B cell (primary cell): ENCODE measurements around the gene INHBA. TPM values are rescaled to one million over a fixed set of nuclear protein-coding genes. Genes with fewer than 3 reads are reported as not detected.

ENCODE experiments used
- ATAC-seq: fragments of 200-7000 bp; cut with Tn5 transposase; one replicate; pipeline ENCODE4 v1.10.0; 2021; ENCODE audit warnings: low read depth, mild to moderate bottlenecking, moderate number of reproducible peaks, moderate library complexity
- CTCF ChIA-PET: fragments of 350-600 bp; sonication (Branson Sonifier 250); formaldehyde crosslinking; loops from one replicate; lab custom pipeline; 2021; ENCODE audit warnings: antibody characterized with exemption, inconsistent platforms; lab: Charles Lee
- POLR2A ChIA-PET: fragments of 350-600 bp; sonication (Branson Sonifier 250); formaldehyde crosslinking; loops from one replicate; lab custom pipeline; 2021; ENCODE audit warnings: antibody characterized with exemption; lab: Charles Lee
- DNase-seq: peaks from one replicate; pipeline ENCODE4 v3.0.0; 2013
- H2AFZ ChIP-seq: 2 replicates; pipeline ENCODE4 v1.6.1; 2012; ENCODE audit warnings: mild to moderate bottlenecking, low read depth, low read length; ENCODE audit not compliant: insufficient read depth, poor library complexity, severe bottlenecking
- H3K27ac ChIP-seq, 2 donors: 1 replicate in 1 of 2; 2 replicates in 1 of 2; pipeline ENCODE4 v1.5.1; 2012 to 2013; ENCODE audit warnings: low read length in 2 of 2, mild to moderate bottlenecking in 2 of 2, moderate library complexity in 1 of 2
- H3K27me3 ChIP-seq, 4 experiments: fragments of 200-600 bp in 1 of 4; sonication (generic) in 1 of 4; replicated peaks in 1 of 4; 1 replicate in 2 of 4; 2 replicates in 2 of 4; pipeline versions ENCODE4 v1.6.1 to v1.7.0; 2013 to 2016; ENCODE audit warnings: low read length in 3 of 4, mild to moderate bottlenecking in 2 of 4, mixed read lengths in 1 of 4, moderate library complexity in 1 of 4; ENCODE audit not compliant: insufficient read depth in 4 of 4, control insufficient read depth in 3 of 4; ENCODE audit errors: control extremely low read depth in 1 of 4
- H3K36me3 ChIP-seq, 2 experiments: replicated peaks in 1 of 2; 1 replicate in 1 of 2; 2 replicates in 1 of 2; pipeline versions ENCODE4 v1.6.1 to v1.7.1; 2013; ENCODE audit warnings: low read length in 1 of 2; ENCODE audit not compliant: insufficient read depth in 2 of 2, control insufficient read depth in 1 of 2; ENCODE audit errors: control extremely low read depth in 1 of 2, extremely low read depth in 1 of 2
- H3K4me1 ChIP-seq, 2 donors: fragments of 200-600 bp in 1 of 2; sonication (generic) in 1 of 2; 1 replicate in 1 of 2; 2 replicates in 1 of 2; pipeline versions ENCODE4 v1.5.1 to v1.6.1; 2013 to 2017; ENCODE audit warnings: low read length in 2 of 2; ENCODE audit not compliant: control insufficient read depth in 2 of 2, insufficient read depth in 2 of 2
- H3K4me2 ChIP-seq: replicated peaks from 2 replicates; pipeline ENCODE3; 2012; ENCODE audit warnings: mild to moderate bottlenecking, low read depth, low read length; ENCODE audit not compliant: poor library complexity, severe bottlenecking
- H3K4me3 ChIP-seq, 5 experiments: fragments of 200-600 bp in 1 of 5; sonication (generic) in 1 of 5; 1 replicate in 3 of 5; 2 replicates in 2 of 5; pipeline versions ENCODE4 v1.5.1 to v1.7.0; 2011 to 2016; ENCODE audit warnings: low read length in 4 of 5, mild to moderate bottlenecking in 4 of 5, low read depth in 2 of 5, control low read depth in 1 of 5, moderate library complexity in 1 of 5; ENCODE audit not compliant: insufficient read depth in 1 of 5; ENCODE audit errors: control extremely low read depth in 1 of 5, extremely low read depth in 1 of 5
- H3K79me2 ChIP-seq: fragments of 200-600 bp; sonication (generic); one replicate; pipeline ENCODE4 v1.6.0; 2016; ENCODE audit warnings: low read length; ENCODE audit not compliant: control insufficient read depth, insufficient read depth
- H3K9ac ChIP-seq: fragments of 200-600 bp; sonication (generic); 2 replicates; pipeline ENCODE4 v1.6.1; 2017; ENCODE audit warnings: mild to moderate bottlenecking, low read length, moderate library complexity
- H3K9me3 ChIP-seq, 3 donors: one replicate each; pipeline versions ENCODE4 v1.6.1 to v1.7.1; 2013; ENCODE audit warnings: low read length in 2 of 3; ENCODE audit not compliant: control insufficient read depth in 2 of 3, insufficient read depth in 1 of 3; ENCODE audit errors: control extremely low read depth in 1 of 3
- H4K20me1 ChIP-seq: 2 replicates; pipeline ENCODE4 v1.6.0; 2012; ENCODE audit warnings: mild to moderate bottlenecking, low read length; ENCODE audit not compliant: insufficient read depth, control insufficient read depth, poor library complexity, severe bottlenecking
- H3K27ac Mint-ChIP-seq: one replicate; pipeline ENCODE4 v1.8.0; 2021; ENCODE audit warnings: mixed read lengths
- H3K27me3 Mint-ChIP-seq: one replicate; pipeline ENCODE4 v1.8.0; 2021; ENCODE audit warnings: mixed read lengths
- H3K4me1 Mint-ChIP-seq: one replicate; pipeline ENCODE4 v1.8.0; 2021; ENCODE audit warnings: mixed read lengths
- H3K4me3 Mint-ChIP-seq: one replicate; pipeline ENCODE4 v1.8.0; 2021; ENCODE audit warnings: mixed read lengths
- H3K9me3 Mint-ChIP-seq: one replicate; pipeline ENCODE4 v1.8.0; 2022; ENCODE audit warnings: mixed read lengths; ENCODE audit not compliant: insufficient read depth
- CTCF ChIP-seq: fragments of 200-600 bp; IDR thresholded peaks from one replicate; pipeline ENCODE4 v1.8.0; 2022; ENCODE audit warnings: antibody characterized with exemption, mild to moderate bottlenecking
- EZH2 ChIP-seq: IDR thresholded peaks from 2 replicates; pipeline ENCODE4 v1.6.1; 2012; ENCODE audit warnings: borderline replicate concordance, low read depth, mild to moderate bottlenecking, moderate library complexity, low read length; ENCODE audit not compliant: insufficient read depth, poor library complexity, severe bottlenecking
- WGBS: methylation state at CpG from one replicate; pipeline ENCODE4 v1.1.5; 2013; ENCODE audit warnings: missing lambda C conversion rate; ENCODE audit not compliant: insufficient coverage; 5-methylcytosine and 5-hydroxymethylcytosine counted together
- intact Hi-C: fragments of 100-400 bp; cut with micrococcal nuclease; formaldehyde crosslinking; loops from one replicate; pipeline ENCODE4 v1.10.0; 2022
- polyA plus RNA-seq: library from polyadenylated mRNA; depleted of rRNA; stranded (reverse); fragments of >200 nt; gene quantifications from 2 replicates; pipeline ENCODE4 v1.2.3, GENCODE V29; 2012
- total RNA-seq, 2 donors: library from RNA; stranded (reverse); fragments of 120-200 nt in 1 of 2; gene quantifications; 1 replicate in 1 of 2; 2 replicates in 1 of 2; pipeline versions ENCODE4 v1.2.3 to v1.2.4, GENCODE V29; 2013 to 2022

INHBA gene
- total and polyA plus RNA-seq, 2 donors (not counting 1 experiment from before 2014, with no cell fraction given): not detected

GRCh38 chr7:41691286-41692190, 11.4 kb downstream of the INHBA start:
- POLR2A ChIA-PET: no interaction called here
- no peaks in the 10 kb centered on the region for H3K36me3 ChIP-seq
- H3K4me1 ChIP-seq: no peaks in the 10 kb centered on the region
- no peak overlapping the region for H3K4me2 ChIP-seq
- ATAC-seq (no peak), DNase-seq (no peak)
- H3K9me3 ChIP-seq: no peaks in the 10 kb centered on the region
- H2AFZ ChIP-seq: no peak overlapping the region
- H3K9ac ChIP-seq: no peak overlapping the region
- H3K27ac Mint-ChIP-seq: no peak overlapping the region
- peaks cover 3% of the 10 kb centered on the region for H3K4me1 Mint-ChIP-seq
- TF ChIP-seq CTCF (no peak), EZH2 (no peak)
- no peaks in the 10 kb centered on the region for H4K20me1 ChIP-seq
- CTCF ChIA-PET: no interaction called here
- no peaks in the 10 kb centered on the region for H3K9me3 Mint-ChIP-seq
- intact Hi-C loops: no loop called here
- 8% methylated on average over 1 of the region's 3 CpGs for WGBS
- H3K4me3 ChIP-seq: no peak overlapping the region
- no peak overlapping the region for H3K27ac ChIP-seq
- no peaks in the 10 kb centered on the region for H3K79me2 ChIP-seq
- peaks cover 38% of the 10 kb centered on the region for H3K27me3 Mint-ChIP-seq
- peaks cover 0 to 11% (median 0%) of the 10 kb centered on the region in 4 experiments for H3K27me3 ChIP-seq
- H3K4me3 Mint-ChIP-seq: no peak overlapping the region

- Histone ChIP-seq H3K36me3 (no peaks in the 10 kb centered on the region), H3K9ac (no peak overlapping the region), H3K4me1 (peaks cover 4% of the 10 kb centered on the region in 2 donors), H3K9me3 (no peaks in the 10 kb centered on the region), H4K20me1 (no peaks in the 10 kb centered on the region), H2AFZ (no peak overlapping the region), H3K27me3 (peaks cover 0 to 7% (median 0%) of the 10 kb centered on the region in 4 experiments), H3K79me2 (no peaks in the 10 kb centered on the region), H3K27ac (no peak overlapping the region), H3K4me2 (no peak overlapping the region), H3K4me3 (no peak overlapping the region)
- intact Hi-C loops: no loop called here
- Mint-ChIP-seq H3K4me1 (peaks cover 4% of the 10 kb centered on the region), H3K9me3 (no peaks in the 10 kb centered on the region), H3K27me3 (peaks cover 21% of the 10 kb centered on the region), H3K27ac (no peak overlapping the region), H3K4me3 (no peak overlapping the region)
- ATAC-seq: no peak
- DNase-seq: no peak
- TF ChIP-seq CTCF (no peak), EZH2 (no peak)
- POLR2A ChIA-PET: no interaction called here
- 95% methylated on average over 15 of the region's 16 CpGs for WGBS
- CTCF ChIA-PET: no interaction called here
Observed at GRCh38 chr7:41689815-41690214, 13.1 kb downstream of the INHBA start.
